HFFc6 (cell line): Measurements from ENCODE around the gene SKAP1. TPM values are rescaled to one million over a fixed set of nuclear protein-coding genes. Genes with fewer than 3 reads are reported as not detected.

ENCODE experiments used
- DNase-seq: peaks from one replicate; pipeline ENCODE4 v3.0.0-alpha.2; 2018
- H3K27ac Mint-ChIP-seq: 2 replicates; pipeline ENCODE4 v1.8.0; 2020; ENCODE audit warnings: mild to moderate bottlenecking, mixed read lengths
- H3K27me3 Mint-ChIP-seq: 2 replicates; pipeline ENCODE4 v1.8.0; 2021; ENCODE audit warnings: mild to moderate bottlenecking, moderate library complexity, mixed read lengths; ENCODE audit not compliant: insufficient read depth
- H3K36me3 Mint-ChIP-seq: 2 replicates; pipeline ENCODE4 v1.8.0; 2021; ENCODE audit warnings: low read depth, mixed read lengths
- H3K4me1 Mint-ChIP-seq: 2 replicates; pipeline ENCODE4 v1.8.0; 2020; ENCODE audit warnings: low read depth, mixed read lengths
- H3K4me3 Mint-ChIP-seq: 2 replicates; pipeline ENCODE4 v1.8.0; 2020; ENCODE audit warnings: mild to moderate bottlenecking, moderate library complexity, mixed read lengths
- H3K9me3 Mint-ChIP-seq: 2 replicates; pipeline ENCODE4 v1.8.0; 2020; ENCODE audit warnings: mild to moderate bottlenecking, mixed read lengths
- total RNA-seq, 6 experiments: library from RNA; stranded (reverse); fragmentation: NEBNext Ultra II Directional; extraction: Animal tissue kit (Norgen Biotek cat#: 25700); gene quantifications; 2 replicates in 1 of 6; 3 replicates in 5 of 6; pipeline ENCODE4 v1.2.3, GENCODE V29; 2021
- TF ChIP-seq, protein P1 (sequence below): fragments of 200-600 bp; sonication (generic); IDR thresholded peaks from 2 replicates; pipeline ENCODE4 v1.5.0; 2021; ENCODE audit warnings: antibody characterized with exemption, mild to moderate bottlenecking

SKAP1 gene
- total RNA-seq, 6 experiments from 2014 or later: not detected

DNA sequence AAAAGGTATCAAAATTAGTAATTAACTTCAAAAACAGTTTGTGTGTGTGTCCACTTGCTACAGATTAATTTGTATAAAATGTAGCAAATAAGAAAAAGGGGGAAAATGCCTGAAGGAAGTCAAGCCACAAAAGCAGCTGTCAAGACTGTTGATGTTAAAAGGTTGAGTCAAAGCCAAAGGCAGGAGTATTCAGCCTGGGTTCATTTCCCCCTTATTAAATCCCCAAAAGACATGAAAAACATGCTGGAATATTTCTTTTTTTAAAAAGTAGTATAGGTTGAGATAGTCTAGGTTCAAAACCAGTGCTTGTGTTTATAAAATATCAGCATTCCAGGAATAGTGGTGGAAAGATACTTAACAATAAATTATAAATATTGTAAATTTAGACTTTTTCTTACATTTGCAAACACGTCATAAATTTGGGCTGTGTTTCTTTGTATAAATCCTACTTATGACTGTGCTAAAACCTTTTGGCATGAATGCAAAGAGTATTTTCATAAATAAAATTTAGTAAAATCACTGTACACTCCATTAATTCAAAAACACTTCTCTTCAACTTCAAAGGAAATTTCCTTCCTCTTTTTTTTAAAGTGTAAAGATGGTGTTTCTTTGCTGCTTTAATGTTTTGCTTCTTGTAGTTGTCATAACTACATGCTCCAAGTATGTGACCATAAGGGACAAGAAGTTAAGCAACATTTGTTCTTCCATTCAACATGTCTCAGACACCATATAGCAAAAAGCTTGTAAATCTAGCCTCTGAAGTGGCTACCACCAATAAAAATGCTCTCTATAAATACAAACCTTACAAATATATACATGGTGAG is 72.0 kb downstream of the SKAP1 start:
- TF ChIP-seq, protein P1, sequence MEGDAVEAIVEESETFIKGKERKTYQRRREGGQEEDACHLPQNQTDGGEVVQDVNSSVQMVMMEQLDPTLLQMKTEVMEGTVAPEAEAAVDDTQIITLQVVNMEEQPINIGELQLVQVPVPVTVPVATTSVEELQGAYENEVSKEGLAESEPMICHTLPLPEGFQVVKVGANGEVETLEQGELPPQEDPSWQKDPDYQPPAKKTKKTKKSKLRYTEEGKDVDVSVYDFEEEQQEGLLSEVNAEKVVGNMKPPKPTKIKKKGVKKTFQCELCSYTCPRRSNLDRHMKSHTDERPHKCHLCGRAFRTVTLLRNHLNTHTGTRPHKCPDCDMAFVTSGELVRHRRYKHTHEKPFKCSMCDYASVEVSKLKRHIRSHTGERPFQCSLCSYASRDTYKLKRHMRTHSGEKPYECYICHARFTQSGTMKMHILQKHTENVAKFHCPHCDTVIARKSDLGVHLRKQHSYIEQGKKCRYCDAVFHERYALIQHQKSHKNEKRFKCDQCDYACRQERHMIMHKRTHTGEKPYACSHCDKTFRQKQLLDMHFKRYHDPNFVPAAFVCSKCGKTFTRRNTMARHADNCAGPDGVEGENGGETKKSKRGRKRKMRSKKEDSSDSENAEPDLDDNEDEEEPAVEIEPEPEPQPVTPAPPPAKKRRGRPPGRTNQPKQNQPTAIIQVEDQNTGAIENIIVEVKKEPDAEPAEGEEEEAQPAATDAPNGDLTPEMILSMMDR: no peak
- no peak overlapping the region for H3K27ac Mint-ChIP-seq
- no peaks in the 10 kb centered on the region for H3K4me1 Mint-ChIP-seq
- no peaks in the 10 kb centered on the region for H3K9me3 Mint-ChIP-seq
- no peak for DNase-seq
- H3K36me3 Mint-ChIP-seq: no peaks in the 10 kb centered on the region
- peaks cover 19% of the 10 kb centered on the region; the same call in 1 of the 2 replicates for H3K27me3 Mint-ChIP-seq
- H3K4me3 Mint-ChIP-seq: no peak overlapping the region

GRCh38 chr17:48356866-48357265 is 73.1 kb downstream of the SKAP1 start:
- H3K9me3 Mint-ChIP-seq: no peaks in the 10 kb centered on the region
- H3K36me3 Mint-ChIP-seq: no peaks in the 10 kb centered on the region
- H3K4me1 Mint-ChIP-seq: no peaks in the 10 kb centered on the region
- no peak overlapping the region for H3K27ac Mint-ChIP-seq
- TF ChIP-seq, protein P1: no peak
- no peak overlapping the region for H3K4me3 Mint-ChIP-seq
- peaks cover 19% of the 10 kb centered on the region; the same call in 1 of the 2 replicates for H3K27me3 Mint-ChIP-seq
- no peak for DNase-seq

DNA sequence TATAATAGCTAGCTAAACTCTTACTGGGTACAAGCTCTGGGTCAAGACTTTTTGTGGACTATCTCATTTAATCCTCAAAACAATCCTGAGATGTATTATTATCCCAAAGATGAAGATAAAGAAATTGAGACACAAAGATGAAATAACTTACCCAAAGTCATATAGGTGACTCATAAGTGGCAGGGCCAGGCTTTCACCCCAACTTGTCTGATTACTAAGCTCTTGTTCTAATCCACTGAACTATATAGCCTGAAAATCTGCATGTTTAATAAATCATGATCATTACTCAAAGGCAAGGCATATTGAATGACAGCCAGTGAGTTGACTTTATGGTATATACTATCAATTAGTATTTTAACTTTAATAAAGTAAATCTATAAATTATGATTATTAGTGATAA is 77.4 kb downstream of the SKAP1 start:
- DNase-seq: no peak
- TF ChIP-seq, protein P1: no peak
- Mint-ChIP-seq H3K36me3 (no peaks in the 10 kb centered on the region), H3K4me3 (no peak overlapping the region), H3K4me1 (no peaks in the 10 kb centered on the region), H3K27me3 (peaks cover 24% of the 10 kb centered on the region), H3K27ac (no peak overlapping the region), H3K9me3 (no peaks in the 10 kb centered on the region)

- TF ChIP-seq, protein P1: peak; percentile 88
- Mint-ChIP-seq H3K27me3 (peaks cover 25% of the 10 kb centered on the region), H3K9me3 (no peaks in the 10 kb centered on the region), H3K36me3 (no peaks in the 10 kb centered on the region), H3K27ac (no peak overlapping the region), H3K4me1 (no peaks in the 10 kb centered on the region), H3K4me3 (no peak overlapping the region)
- DNase-seq: peak; percentile 8
These were observed 78.1 kb downstream of the SKAP1 start for GRCh38 chr17:48351911-48352332.

DNA sequence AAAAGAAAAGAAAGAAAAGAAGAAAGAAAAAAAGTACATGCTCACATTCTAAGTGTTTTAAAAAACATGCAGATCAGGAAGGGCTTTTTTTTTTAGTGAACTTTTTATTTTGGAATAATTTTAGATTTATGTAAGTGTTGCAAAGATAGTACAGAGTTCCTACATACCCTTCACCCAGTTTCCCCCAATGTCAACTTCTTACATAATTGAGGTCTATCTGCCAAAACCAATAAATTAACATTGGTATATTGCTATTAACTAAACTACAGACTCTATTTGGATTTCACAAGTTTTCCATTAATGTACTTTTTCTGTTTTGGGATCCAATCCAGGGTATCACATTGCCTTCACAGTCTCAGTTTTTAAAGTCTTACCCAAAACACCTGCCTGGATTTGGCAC is 81.7 kb downstream of the SKAP1 start:
- H3K36me3 Mint-ChIP-seq: no peaks in the 10 kb centered on the region
- DNase-seq: no peak
- H3K27me3 Mint-ChIP-seq: peaks cover 14% of the 10 kb centered on the region
- H3K27ac Mint-ChIP-seq: no peak overlapping the region
- H3K9me3 Mint-ChIP-seq: no peaks in the 10 kb centered on the region
- TF ChIP-seq, protein P1: no peak
- no peak overlapping the region for H3K4me3 Mint-ChIP-seq
- no peaks in the 10 kb centered on the region for H3K4me1 Mint-ChIP-seq
